Measurements from ENCODE around the gene CAMK2B. TPM values are rescaled to one million over a fixed set of nuclear protein-coding genes. Genes with fewer than 3 reads are reported as not detected.

CAMK2B gene
- total RNA-seq, 1 donor from 2014 or later = not detected

DNA sequence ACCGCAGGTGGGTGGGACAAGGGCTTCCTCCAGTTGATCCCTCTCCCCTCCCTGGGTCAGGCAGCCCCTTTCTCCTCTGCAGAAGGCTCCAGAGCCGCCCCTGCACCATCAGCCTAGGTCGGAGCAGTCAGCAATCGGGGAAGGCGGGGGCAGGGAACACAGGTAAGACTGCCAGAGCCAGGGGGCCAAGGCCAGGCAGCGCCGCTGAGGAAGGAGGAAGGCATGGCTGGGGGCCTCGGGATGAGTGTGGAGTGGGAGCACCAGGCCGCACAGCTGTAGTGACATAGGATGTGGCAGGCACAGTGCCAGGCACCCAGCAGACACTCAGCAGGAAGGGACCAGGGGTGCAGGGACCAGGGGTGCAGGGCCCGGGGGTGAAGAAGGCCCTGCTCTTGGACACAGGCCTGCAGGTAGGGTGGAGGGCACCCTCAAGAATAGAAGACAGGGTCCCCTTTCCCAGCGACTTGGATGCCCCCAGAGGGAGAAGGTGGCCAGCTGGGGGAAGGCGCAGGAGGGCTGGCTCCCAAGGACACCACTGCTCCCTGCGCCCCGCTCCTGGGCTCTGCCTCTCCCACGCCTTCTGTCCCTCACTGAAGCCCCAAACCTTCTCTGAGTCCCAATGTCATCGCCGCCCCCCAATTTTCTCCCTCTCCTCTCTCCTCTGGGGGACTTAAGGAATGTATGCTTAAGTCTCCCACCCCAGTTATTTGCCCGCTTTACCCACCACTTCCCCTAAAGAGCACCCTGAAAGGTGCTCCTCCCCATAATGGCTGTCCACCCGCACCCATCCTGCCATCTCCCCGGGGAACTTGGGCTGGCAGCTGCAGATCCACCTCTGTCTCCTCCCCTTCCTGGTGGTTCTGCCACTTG, 38.5 kb downstream of the CAMK2B start:
- no peak for DNase-seq (ENCODE audit: low read depth)
- TF ChIP-seq, protein P1, sequence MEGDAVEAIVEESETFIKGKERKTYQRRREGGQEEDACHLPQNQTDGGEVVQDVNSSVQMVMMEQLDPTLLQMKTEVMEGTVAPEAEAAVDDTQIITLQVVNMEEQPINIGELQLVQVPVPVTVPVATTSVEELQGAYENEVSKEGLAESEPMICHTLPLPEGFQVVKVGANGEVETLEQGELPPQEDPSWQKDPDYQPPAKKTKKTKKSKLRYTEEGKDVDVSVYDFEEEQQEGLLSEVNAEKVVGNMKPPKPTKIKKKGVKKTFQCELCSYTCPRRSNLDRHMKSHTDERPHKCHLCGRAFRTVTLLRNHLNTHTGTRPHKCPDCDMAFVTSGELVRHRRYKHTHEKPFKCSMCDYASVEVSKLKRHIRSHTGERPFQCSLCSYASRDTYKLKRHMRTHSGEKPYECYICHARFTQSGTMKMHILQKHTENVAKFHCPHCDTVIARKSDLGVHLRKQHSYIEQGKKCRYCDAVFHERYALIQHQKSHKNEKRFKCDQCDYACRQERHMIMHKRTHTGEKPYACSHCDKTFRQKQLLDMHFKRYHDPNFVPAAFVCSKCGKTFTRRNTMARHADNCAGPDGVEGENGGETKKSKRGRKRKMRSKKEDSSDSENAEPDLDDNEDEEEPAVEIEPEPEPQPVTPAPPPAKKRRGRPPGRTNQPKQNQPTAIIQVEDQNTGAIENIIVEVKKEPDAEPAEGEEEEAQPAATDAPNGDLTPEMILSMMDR (conservative IDR thresholded peaks at IDR 0.05; ENCODE audit: low read depth, low read length) = no peak
- no peak overlapping the region for H3K4me3 ChIP-seq (ENCODE audit: low read depth, low read length)

- no peak for DNase-seq (ENCODE audit: low read depth)
- TF ChIP-seq, protein P1 (conservative IDR thresholded peaks at IDR 0.05; ENCODE audit: low read depth, low read length) = no peak
Measured at GRCh38 chr7:44286182-44286617, 39.2 kb downstream of the CAMK2B start.

GRCh38 chr7:44285561-44285960, 39.8 kb downstream of the CAMK2B start:
- no peak overlapping the region for H3K4me3 ChIP-seq (ENCODE audit: low read depth, low read length)
- TF ChIP-seq, protein P1 (conservative IDR thresholded peaks at IDR 0.05; ENCODE audit: low read depth, low read length) = no peak
- DNase-seq (ENCODE audit: low read depth) = no peak

More at GRCh38 chr7:44286182-44286617, 39.2 kb downstream of the CAMK2B start:
- no peak overlapping the region for H3K4me3 ChIP-seq (ENCODE audit: low read depth, low read length)

DNA sequence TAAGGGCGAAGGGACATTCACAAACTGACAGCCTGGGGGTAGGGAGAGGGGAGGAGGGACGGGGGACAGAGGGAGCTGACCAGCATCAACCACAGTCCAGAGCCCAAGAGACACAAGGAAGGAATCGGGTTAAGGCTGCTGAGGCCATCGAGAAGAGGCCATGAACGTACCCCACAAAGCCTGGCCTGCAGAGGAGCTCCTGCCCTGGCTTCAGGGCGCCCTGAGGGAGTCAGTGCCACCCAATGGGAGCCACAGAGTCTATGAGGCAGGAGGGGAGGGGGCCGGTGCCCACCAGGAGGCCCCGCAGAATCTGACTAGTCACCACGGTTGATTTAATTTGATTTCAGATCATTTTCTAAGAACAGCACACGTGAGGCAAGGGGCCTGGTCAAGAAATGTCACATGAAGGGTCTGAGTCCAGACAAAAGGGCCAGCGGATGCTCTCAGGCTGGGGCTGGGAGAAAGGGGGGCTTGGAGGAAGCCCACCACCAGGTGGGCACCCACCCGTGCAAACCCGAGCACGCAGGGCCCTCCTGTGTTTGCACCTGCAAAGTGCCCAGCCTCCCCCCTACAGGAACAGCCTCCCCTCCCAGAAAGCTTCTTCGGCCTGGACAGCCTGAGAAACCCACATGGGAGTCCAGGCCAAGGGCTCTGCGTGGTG, 40.4 kb downstream of the CAMK2B start:
- DNase-seq (ENCODE audit: low read depth) = no peak
- TF ChIP-seq, protein P1 (conservative IDR thresholded peaks at IDR 0.05; ENCODE audit: low read depth, low read length) = no peak

DNA sequence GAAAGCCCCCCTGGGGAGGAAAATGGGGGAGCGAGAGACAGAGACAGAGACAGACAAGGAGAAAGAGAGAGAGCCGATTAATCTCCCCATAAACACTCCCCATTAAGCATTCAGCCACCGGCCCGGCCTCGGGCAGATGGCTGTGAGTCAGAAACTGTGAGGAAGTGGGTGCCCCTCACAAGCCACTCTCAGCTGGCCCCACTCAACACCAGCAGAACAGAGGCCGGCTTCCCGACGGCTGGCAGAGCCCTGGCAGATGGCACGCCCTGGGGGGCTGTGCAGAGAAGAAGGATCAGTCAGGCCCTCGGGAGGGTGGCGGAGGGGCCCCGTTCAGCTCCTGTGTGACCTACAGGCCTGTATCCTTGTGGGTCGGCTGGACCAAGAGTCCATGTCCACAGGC, 41.2 kb downstream of the CAMK2B start:
- TF ChIP-seq, protein P1 (conservative IDR thresholded peaks at IDR 0.05; ENCODE audit: low read depth, low read length) = no peak
- DNase-seq (ENCODE audit: low read depth) = no peak

More for the DNA sequence above, 40.4 kb downstream of the CAMK2B start:
- H3K4me3 ChIP-seq (ENCODE audit: low read depth, low read length) = no peak overlapping the region

DNA sequence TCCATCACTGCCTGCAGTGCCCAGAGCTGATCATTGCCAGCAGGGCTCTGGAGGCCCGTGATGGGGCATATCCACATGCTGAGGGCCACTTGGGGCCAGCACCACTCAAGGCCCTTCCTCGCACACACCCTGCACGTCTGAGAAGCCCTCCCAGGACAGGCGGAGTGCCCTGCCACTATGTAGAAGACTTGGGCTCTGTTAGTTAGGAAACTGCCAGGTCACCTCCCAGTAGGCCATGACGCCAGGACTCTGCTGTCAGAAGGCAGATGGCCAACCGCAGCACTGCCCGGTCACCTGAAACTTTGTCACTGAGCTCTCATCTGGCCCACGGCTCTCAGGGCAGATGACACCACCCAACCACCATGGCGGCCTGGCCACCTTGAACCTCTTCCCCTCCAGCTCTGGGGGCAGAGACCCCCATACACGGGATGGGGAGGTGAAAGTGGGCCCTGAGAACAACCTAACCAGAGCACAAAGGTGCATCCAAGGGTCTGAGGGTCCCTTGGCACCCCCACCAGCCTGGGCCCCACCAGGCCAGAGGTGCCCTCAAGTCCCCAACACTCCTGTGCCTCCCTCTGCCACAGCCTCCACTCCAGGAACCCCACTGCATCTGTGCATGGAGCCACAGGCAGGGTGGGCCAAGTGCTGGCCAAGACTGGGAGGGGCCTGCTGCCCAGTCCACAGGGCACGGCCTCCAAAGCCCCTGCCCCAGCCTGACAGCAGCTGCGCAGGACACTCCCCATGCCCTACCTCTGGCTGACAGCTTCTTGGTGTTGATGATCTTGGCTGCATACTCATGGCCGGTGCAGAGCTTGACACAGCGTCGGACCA, 41.8 kb downstream of the CAMK2B start:
- H3K4me3 ChIP-seq (ENCODE audit: low read depth, low read length) = no peak overlapping the region
- TF ChIP-seq, protein P1 (conservative IDR thresholded peaks at IDR 0.05; ENCODE audit: low read depth, low read length) = no peak
- DNase-seq (ENCODE audit: low read depth) = no peak

More for the DNA sequence above, 41.2 kb downstream of the CAMK2B start:
- no peak overlapping the region for H3K4me3 ChIP-seq (ENCODE audit: low read depth, low read length)

Measured in epithelial cell of proximal tubule (primary cell).